ENCODE data around the gene MZT1.
"Not testable (repeated sequence)": the region's sequence is repeated elsewhere in the genome, so short reads cannot be mapped to it uniquely, and the experiment has no call there.

MZT1 gene, protein sequence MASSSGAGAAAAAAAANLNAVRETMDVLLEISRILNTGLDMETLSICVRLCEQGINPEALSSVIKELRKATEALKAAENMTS

DNA sequence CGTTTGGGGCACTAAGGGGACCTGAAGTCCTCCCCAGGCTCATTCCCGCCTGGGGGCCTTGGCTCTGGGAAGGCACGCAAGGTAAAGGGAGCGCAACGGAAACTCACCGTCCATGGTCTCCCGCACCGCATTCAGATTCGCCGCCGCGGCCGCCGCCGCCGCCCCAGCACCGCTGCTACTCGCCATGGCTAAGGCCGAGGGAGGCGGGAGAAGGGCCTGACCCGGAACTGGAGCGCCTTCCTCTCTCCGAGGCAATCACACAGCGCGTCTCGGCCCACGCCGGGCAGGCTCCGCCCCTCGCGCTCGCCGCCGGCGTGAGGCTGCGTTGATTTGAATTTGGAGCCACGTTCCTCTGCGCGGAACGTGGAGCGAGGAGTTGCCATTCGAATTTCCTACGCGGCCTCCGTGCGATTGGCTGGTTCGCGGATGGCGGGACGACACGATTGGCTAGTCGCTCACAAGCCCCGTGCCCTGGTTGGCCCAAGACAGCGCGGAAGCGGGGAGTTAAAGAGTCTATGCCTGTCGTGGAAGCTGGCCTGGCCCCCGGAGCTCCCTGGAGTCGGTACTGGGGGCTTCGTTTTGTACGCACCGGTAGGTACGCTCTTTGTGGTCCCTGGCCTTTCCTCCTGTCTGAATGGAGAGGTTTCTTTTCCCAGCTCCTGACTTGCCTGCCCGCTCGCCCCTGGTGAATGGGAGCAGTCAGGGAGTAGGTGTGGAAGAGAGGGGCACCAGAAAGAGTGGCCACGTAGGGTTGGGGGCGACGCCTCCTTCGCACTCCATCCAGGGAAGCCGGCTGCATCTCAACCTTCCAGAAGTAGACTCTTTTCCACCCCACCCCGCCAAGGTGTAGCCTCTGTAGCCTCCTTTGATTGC lies at the start of gene MZT1, which contains the start of gene BORA:
Gene MZT1 (minus strand): TSS at position 213 of the 873 bp plus-strand sequence. CDS start 27 bp downstream, at position 186.
Gene BORA (plus strand): TSS at position 507 of the 873 bp plus-strand sequence. CDS start 1,018 bp downstream, outside the sequence.
- DNase-seq (ENCODE audit: low read depth in 4 of 4, low spot score in 1 of 4) = peak; percentile 85 to 93 (median 88)

GRCh38 chr13:72774019-72774418 lies 46.6 kb upstream of the MZT1 start:
- DNase-seq (ENCODE audit: low read depth in 4 of 4, low spot score in 1 of 4) = no peak

- DNase-seq (ENCODE audit: low read depth in 4 of 4, low spot score in 1 of 4) = no peak
Measured at GRCh38 chr13:72763411-72763810, 36.0 kb upstream of the MZT1 start.

GRCh38 chr13:72760189-72760588 lies 32.8 kb upstream of the MZT1 start:
- DNase-seq (ENCODE audit: low read depth in 4 of 4, low spot score in 1 of 4) = no peak

- no peak for DNase-seq (ENCODE audit: low read depth in 4 of 4, low spot score in 1 of 4)
Measured at GRCh38 chr13:72757792-72758535, 30.5 kb upstream of the MZT1 start.

DNA sequence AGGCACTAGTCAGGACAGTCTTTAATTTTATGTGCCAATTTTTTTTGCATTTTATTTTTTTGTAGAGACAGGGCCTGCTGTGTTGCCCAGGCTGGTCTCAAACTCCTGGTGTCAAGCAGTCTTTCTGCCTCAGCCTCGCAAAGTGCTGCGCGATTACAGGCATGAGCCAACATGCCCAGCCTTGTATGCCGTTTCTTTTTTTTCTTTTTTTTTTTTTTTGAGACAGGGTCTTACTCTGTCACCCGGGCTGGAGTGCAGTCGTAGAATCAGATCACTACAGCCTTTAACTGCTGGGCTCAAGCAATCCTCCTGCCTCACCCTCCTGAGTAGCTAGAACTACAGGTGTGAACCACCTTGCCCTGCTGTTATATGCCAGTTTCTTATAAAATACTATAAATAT lies 26.7 kb upstream of the MZT1 start:
- no peak for DNase-seq (ENCODE audit: low read depth in 4 of 4, low spot score in 1 of 4)

GRCh38 chr13:72751220-72751619 lies 23.8 kb upstream of the MZT1 start:
- no peak for DNase-seq (ENCODE audit: low read depth in 4 of 4, low spot score in 1 of 4)

DNA sequence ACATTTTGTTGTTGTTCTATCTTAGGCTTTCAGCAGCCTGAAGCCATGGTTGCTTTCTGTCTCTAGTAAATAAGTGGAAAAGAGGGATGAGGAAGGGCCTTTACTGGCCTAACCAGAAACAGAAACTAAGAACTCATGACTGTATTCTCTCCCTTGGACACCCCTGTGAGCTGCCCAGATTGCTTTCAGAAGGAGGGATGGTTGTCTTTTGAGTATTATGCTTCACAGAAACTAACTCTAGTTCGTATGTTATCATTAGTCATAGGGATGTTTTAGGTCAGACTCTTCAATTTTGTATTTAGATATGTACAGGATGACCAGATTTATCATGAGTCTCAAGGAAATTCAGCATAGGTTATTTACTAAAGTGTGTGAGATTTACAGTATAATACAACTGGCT lies 17.8 kb upstream of the MZT1 start:
- no peak for DNase-seq (ENCODE audit: low read depth in 4 of 4, low spot score in 1 of 4)

DNA sequence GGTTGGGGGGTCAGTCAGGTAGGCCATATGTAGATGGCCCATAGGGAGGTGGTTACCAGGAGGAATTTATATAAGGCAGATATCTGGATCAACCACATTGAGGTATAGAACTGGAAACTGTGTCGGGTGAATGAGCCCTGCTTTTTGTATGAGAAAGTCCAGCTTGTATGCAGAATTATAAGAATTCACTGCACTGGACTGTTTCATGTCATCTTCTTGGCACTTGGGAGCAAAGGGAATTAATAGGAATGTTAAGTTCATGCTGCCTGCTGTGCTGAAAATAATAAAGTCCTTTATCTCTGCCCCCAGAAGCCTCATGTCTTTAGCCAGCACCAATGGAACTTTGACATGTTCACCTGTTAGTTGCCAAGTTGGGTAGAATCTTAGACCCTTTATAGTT lies 12.6 kb upstream of the MZT1 start:
- DNase-seq (ENCODE audit: low read depth in 4 of 4, low spot score in 1 of 4) = no peak

GRCh38 chr13:72737033-72737432 lies 9.6 kb upstream of the MZT1 start:
- DNase-seq (ENCODE audit: low read depth in 4 of 4, low spot score in 1 of 4) = no peak

DNA sequence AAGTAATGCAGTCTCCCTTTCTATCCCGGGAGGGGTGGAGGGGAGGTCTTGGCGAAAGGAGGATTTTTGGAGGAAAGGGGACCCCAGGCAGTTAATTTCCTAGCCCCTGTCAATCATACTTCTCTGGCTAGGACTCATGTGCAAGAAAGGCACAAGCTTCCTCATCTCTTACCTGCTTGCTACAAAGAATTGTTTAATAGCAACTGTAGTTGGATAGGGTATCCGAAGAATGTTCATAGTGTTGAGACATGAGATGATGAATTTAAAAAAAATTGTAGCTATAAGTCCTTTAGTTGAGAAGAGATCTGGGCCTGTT lies 819 bp upstream of the MZT1 start:
- DNase-seq (ENCODE audit: low read depth in 4 of 4, low spot score in 1 of 4) = no peak

DNA sequence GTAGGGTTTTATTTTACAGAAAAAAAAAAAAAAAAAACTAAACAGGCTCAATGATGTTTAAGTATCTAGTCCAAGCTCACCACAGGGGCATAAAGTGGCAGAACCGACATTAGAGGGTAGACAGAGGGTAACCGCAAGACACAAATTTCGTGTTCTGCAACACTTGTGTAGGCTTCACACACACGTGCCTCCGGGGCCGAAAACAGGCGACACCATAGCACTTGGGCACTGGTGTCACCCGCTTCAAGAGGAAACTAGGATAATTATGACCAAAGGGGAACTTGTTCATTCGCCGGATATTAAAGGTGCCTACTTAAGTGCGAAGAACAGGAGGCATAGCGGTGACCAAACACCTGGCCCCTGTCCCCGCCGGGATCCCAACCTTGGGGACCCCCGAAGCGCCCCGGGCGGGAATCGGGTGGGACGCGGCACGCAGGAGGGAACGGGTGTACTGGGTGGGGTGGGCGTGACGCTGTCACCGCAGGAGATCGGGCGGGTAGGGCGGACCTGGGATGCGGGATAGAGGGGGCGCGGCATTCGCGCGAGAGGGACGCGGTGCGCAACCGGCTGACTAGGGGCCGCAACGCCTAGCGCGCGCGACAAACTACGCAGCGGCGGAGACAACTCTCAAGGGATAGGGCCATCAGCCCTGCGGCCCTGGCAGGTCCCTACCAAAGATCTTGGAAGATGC lies 558 bp downstream of the MZT1 start:
- peak in 2 of 4 experiments; percentile 25 to 28 for DNase-seq (ENCODE audit: low read depth in 4 of 4, low spot score in 1 of 4)

- not testable (repeated sequence) for DNase-seq (ENCODE audit: low read depth in 4 of 4, low spot score in 1 of 4)
Measured at GRCh38 chr13:72726185-72726584, 1.2 kb downstream of the MZT1 start.

DNA sequence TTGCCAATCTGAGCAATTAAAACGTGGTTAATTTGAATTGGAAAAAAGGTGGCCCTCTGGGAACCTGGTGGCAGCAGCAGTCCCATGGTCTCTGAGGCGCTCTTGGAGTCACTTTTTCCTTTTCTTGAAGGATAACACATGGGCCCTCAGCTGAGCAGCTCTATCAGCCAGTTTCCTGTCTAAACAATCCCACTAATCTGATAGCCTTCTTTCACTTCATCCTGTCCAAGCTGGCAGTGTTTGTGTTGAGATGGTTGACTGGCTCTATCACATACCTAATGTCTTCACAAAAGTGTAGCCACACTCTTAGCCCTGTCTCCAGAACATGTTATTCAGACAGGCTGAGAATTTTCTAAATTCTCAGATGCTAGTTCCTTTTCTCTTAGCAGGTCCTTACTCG lies 10.7 kb downstream of the MZT1 start:
- DNase-seq (ENCODE audit: low read depth in 4 of 4, low spot score in 1 of 4) = no peak

DNA sequence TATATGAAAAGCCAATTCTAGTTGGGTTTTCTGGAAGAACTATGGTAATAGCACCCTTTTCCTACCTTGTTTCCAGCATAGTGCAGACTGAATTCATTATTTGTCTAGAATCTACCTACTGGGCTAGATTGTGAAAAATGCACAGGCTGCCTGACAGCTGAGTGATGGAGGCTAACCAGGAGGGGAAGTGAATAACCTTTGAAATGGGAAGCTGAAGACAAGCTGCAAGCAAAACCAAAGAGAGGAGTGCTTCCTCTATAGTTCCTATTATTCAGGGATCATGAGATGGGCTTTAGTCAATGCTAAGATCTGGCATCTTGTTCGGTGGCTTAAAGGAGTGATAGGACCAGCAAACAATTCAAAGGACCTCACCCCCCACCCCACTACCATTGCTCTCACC lies 26.9 kb downstream of the MZT1 start:
- DNase-seq (ENCODE audit: low read depth in 4 of 4, low spot score in 1 of 4) = no peak

GRCh38 chr13:72698164-72698563 lies 29.3 kb downstream of the MZT1 start:
- no peak for DNase-seq (ENCODE audit: low read depth in 4 of 4, low spot score in 1 of 4)

GRCh38 chr13:72696579-72696978 lies 30.9 kb downstream of the MZT1 start:
- no peak for DNase-seq (ENCODE audit: low read depth in 4 of 4, low spot score in 1 of 4)

GRCh38 chr13:72694314-72694713 lies 33.1 kb downstream of the MZT1 start:
- DNase-seq (ENCODE audit: low read depth in 4 of 4, low spot score in 1 of 4) = no peak

DNA sequence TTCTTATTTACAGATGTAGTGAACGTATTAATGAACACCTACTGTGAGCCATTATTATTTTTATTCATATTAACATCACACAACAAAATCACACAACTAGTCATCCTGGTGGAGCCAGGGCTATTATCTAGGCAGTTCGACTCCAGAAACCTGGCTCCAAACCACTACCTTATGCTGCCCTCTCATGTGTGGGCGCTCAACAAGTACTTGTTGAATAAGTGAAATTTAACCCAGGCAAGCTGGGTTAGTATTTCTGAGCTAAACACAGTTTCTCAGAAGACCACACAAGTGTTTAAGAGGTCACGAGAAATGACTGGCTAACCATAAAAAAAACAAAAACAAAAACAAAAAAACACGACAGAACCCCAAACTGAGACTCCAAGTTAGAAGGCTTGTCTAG lies 33.6 kb downstream of the MZT1 start:
- no peak for DNase-seq (ENCODE audit: low read depth in 4 of 4, low spot score in 1 of 4)

DNA sequence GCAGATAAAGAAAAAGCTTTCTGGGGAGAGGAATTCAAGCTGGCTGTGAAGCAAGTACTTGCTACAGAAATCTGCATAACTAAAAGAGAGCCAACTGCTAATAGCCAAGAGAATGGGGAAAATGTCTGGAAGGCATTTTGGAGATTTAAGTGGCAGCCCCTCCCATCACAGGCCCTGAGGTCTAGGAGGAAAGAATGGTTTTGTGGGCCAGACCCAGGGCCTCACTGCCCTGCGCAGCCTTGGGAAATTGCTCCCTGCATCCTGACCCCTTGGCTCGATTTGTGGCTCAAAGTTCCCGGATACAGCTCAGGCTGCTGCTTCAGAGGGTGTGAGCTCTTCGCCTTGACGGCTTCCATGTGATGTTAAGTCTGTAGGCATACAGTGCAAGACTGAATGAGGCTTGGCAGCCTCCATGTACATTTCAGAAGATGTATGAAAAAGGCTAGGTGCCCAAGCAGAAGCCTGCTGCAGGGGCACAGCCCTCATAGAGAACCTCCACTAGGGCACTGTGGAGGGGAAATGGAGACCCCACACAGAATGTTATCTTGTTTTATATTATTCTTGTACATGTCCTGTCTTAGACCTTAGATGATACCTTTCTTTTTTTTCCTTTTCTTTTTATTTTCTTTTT lies 34.4 kb downstream of the MZT1 start:
- DNase-seq (ENCODE audit: low read depth in 4 of 4, low spot score in 1 of 4) = no peak

- no peak for DNase-seq (ENCODE audit: low read depth in 4 of 4, low spot score in 1 of 4)
Measured at GRCh38 chr13:72689181-72689696, 38.2 kb downstream of the MZT1 start.

Measured in stimulated activated CD4-positive, alpha-beta T cell treated with anti-CD3 and anti-CD28 coated beads, Interleukin-1b, Interleukin-23, amount 100 ng/mL, for 24 hours (primary cell).